NCI-H1092 (cell line): ENCODE measurements around the gene VAPB.

Source experiments
- DNase-seq: peaks from one replicate; lab custom pipeline; 2025; lab: John Stamatoyannopoulos, UW

VAPB gene

DNA sequence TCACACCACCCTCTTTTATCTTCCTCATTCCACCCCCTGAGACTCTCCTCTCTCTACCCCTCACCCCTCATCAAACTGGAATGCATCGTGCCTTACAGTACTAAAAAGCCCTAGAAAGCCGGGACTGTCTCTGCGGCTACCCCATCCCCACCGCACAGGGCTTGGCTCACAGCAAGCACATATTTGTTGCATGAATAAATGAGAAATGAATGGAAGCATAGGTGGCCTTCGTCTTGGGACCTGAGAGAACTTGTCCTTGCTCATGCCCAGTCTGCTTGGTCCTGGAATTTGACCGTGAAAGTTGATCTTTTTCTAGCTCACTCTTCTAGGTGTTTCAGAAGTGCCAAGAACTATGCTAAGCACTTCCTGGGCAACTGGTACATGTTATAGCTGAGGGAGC is 72.9 kb downstream of the VAPB start:
- DNase-seq: no peak

DNA sequence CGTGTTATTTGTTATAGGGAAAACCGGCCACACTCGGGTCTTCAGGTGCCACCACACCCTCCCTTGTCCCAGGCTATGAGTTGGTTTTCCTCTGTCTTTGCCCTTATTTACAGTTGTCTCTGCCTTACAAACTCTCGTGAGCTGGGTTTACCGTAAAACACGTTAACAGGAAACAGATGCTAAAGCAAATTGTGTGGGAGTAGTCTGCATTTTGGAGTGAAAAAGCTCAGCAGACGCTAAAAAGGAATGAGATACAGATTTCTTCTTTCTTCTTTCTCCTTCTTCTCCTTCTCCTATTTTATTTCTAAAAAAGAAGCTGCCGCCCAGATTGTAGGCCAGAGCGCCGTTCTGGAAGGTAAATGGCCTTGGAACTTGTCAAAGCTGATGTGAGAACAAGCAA is 74.2 kb downstream of the VAPB start:
- DNase-seq: no peak

DNA sequence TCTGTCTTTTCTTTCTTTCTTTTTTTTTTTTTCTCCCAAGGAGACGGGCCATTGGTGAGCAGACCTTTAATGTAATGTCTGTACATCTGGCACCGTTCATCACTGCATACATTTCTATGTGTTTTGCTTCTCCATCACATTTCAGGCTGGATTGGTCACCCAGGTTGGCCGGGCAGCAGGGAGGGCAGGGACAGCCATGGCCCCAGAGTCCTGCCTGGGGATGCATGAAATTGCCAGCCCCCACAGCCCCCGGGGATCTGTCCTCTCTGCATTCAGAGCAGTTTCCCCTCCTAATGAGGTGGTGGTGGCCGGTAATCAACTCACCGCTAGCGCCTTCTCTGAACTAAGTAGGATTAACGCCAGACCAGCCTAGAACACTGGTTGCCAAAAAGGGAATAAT is 75.8 kb downstream of the VAPB start:
- no peak for DNase-seq

DNA sequence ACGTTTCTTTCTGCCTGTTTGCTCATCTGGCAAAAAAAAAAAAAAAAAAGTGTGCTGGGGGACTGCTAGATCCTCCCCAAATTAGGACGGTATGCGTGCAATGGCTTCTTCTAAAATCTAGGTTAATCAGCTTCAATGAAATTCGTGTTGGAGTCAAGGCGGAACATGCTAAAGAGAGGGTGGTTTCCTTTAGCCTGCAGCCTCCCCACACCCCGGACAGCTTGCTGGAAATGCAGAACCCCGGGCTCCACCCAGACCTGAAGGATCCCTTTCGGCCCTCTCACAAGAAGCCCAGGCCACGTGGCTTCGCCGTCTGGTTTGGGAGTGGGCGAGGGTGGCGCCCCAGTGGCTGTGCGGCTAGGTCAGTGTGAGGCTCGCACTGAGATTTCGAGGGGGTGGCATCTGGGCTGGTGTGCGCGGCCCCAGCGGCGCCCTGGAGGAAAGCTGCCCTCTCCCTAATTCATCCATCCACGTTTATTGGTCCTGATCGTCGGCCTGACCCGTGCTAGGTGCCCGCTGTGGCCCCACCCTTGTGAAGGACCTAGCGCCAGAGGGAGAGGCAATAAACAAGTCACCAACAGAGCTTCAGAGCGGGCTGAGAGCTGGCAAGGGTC is 77.2 kb downstream of the VAPB start:
- no peak for DNase-seq

DNA sequence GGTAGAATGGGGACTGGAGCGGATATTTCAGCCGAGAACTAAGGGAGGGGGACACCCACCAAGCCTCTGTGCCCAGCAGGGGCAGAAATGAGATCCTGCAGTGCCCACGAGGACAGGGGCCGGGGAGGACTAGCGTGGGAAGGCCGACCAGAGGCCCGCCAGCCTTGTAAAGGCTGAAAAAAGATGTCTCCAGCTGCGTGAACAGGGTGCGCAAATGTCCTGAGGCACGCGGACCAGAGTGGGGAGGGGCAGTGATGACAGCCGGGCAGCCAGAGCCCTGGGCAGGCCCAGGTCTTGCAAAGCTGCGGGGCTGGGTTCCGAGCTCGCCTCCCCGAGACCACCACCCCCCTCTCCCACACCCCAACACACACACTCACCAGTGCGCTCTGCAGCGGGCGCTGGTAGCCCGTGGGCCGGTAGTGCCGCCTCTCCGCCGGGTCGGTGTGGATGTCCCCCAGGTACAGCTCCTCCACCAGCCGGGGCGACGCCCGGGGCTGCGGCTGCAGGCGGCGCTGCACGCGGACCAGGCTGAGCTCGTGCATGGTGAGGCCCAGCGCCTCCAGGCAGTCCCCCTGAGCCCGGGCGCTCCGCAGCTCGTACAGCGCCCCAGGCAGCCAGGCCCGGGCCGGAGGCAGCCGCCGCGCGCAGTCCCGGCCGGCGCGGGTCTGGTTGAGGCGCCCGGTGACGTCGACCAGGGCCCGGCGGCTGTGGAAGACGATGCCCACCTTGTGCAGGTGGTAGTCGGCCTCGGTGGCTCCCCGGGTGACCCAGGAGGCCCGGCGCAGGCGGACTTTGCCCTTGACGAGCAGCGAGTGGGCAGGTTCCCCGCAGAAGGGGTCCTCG is 77.9 kb downstream of the VAPB start:
- DNase-seq: no peak

DNA sequence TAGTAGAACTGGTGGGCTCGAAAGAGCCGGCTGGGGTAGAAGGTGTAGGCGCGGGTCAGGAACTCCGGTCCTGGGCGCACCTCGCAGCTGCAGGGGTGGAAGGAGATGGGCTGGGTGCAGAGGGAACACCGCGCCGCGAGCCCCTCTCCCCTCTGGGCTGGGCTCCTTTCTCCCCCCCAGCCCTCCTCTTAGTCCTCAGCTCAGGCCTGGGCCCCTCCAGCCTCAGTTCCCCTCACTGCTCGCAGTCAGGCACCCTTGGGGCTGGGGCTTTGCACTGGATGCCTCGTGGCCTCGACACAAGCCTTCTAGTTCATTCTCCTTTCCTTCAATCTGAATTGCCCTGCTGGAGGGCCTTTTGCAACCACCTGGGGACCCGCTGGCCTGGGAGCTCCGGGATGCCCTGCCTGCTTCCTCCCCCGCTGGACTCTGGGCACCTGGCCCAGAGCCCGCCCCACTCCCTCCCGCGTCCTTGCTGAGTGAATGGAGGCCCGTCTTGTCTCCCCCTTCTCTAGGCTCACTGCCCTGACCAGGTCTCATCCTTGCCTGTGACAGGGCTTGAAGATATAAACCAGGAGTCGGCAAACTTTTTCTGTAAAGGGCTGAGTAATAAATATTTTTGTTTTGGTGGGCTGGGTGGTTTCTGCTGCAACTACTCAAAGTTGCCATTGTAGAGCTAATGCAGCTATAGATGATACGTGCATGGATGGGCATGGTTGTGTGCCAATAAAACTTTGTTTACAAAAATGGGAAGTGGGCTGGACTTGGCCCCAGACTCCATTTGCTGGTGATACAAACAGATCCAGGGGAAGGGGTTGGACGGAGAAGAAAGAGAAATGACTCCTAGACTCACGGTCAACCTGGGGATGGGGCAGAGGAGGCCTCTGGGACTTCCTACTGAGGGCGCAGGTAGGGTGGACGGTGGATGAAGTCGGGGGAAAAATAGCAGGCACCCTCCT is 78.8 kb downstream of the VAPB start:
- no peak for DNase-seq

DNA sequence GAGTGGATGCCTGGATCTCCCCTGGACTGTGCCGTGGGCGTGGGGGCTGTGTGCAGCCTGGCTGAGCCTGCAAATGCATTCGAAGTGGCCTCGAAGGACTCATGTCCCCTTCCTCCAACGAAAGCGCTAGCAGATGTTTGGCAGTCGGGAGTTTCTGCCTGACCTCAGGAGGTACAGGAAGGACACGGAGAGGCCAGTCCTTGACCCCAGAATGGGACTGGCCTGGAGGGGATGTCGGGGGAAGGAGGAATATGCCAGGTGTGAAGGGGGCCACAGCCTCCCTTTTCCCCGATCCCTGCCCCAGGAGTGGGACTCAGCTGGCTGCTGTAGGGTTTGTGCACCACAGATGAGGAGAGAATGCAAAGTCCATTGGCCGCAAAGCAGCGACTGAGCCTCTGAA is 80.6 kb downstream of the VAPB start:
- DNase-seq: no peak

DNA sequence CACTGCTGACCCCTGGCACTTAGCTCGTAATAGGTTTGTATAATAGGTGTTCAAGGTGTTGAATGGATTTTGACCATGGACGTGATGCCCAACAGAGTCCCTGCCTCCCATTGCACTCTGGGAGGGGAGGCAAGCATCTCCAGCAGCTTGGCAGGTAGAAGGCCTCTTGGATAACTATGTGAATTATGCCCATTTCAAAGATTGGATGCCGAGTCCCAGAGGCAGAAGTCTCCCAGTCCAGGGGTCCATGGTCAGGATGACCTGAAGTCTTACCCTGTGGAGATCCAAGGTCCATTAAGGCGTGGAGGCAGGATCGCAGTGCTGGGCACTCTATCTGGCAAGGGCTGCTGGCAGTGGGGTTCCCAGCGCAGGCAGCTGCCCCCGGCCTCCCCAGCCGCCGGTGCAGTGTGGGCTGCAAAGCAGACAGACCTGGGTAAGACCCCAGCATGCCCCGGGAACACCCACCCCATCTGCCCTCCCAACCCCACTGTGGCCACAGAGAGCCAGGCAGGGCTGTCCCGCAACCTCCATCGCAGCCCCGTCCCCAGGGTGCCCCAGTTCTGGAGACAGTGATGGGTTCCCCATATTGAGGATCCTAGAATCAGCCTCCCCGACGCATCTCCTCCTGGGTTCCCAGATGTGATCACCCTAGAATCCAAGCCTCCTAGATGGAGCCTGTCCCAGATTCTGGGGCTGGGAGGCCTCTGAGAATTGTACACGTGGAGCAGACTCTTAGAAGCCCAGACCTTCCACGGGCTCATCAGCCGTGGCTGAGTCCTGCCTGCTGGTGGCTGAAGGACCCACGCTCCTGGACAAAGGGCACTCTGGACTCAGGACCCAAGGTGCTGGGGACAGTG is 81.5 kb downstream of the VAPB start:
- DNase-seq: no peak

DNA sequence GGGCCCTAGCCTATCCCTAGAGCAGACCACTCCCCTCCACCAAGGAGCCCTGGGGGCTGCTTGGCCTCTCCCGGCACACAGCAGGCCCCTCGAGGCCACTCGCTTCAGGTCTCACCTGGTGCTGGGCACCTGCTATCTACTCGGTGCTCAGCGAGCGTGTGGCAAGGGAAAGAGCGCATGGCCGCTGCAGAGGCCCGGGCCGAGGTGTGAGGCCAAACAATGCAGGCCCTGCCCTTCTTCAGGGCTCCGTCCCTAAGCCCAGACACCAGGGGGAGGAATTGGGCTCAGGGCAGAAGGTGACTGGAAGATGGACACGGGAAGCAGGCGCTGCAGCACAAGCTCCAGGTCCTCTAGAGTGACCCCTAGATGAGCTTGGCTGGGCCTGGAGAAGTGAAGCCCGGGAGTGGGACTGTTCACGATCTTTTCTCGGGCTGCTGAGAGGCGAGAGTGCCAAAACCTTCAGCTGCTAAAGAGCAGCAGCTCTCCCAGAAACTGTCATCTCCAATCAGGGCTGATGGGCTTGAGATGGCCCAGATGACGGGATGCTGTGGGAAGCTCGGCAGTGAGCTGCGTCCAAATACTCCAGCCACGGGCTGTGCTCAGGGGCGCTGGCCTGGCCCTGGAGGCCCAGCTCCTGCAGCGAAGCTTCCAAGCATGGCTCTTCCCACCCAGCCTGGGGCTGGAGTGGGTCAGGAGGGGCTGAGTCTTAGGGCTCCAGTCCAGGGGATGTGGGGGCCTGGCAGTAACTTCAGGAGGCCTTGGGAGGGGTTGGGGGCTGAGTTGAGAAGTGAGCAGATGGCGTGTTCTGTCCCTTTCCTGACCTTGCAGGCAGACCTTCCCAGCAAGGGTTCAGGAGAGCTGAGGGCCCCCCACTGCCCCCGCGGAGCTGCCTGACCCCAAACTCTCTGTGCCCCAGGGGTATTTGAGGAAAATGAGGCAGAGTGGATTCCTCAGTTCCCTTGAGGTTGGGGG is 82.5 kb downstream of the VAPB start:
- no peak for DNase-seq

DNA sequence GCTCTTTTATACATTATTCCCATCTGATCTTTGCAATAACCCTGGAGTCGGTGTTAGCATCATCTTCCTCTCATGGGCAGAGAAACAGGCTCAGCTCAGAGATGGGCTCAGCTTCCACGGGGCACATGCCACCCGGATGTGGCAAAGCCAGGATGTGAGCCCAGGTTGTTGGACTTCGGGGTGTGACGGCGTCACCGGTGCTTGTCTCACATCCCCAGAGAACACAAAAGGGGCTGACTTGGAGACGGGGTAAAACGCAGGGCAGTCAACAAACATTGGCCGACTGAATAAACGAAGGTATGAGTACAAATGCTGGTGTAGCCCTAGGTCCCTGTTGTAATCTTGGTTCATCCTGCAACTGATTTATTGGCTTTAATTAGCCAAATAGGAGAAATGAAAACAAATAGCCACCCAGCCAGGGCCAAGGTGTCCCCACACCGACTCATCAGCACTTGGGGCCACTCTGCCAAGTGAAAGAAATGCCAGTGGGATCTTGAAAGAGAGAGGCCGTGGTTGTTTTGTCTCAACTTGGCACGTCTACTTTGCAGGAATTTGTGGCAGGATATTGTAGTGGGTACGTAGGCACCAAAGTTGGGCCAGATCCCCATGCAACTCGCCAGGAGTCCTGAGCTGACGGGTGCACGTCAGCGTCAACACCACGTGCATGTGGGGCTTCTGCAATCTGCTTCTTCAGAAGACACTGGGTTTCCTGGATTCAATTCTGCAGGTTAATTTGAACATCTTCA is 83.4 kb downstream of the VAPB start:
- no peak for DNase-seq

DNA sequence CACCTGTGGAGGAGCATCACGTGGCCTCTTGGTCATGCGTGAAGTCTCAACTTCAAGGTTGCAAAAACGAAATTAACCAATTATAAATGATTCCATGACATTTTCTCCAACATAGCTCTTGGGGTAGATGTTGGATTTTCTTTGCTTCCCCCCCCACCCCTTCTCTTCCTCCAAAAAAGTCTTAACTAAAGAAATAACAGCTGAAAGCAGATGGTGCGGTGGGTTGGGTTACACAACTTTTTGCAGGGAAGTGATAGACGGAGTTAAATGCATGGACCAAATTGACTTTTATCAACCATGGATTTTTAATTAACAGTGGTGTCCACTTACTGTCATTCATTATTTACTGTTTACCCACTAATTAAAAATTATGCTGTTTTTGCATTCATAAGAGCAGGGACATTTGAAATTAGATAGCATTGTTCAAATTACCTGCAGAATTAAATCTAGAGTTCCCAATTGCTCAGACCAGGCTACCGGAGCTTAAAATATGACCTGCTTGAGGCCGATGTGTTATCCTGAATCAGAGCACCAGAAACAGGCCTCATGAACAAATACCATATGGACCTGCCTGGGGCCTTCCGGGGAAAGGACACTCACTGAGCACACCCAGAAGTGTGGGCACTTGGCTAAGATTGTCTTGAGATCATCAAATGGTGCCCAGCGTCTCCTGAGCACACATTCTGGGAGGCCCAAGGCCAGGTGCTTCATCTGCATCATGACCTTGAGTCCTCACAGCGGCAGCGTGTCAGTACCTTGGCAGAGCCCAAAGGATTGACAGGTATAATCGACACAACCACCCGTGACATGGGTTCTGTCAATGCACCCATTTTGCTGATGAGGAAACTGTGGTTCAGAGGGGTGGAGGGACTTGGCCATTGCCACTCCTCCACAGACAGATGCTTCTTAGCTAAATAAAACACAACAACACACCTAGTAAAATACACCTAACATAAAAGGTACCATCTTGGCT is 84.7 kb downstream of the VAPB start:
- DNase-seq: no peak

DNA sequence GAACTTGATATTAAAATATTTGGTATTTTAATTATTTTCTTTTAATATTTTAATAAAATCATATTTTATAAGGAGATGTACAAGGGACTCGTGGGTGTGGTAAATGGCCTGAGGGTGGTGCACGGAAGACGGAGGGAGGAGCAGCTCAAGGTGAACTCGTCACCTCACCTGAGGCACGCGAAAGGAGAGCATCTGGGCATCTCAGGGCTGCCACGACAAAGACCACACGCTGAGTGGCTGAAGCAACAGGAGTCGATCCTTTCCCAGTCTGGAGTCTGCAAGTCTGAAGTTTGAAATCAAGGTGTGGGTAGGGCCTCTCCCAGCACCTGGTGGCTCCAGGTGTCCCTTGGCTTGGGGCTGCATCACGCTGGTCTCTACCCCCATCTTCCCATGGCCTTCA is 86.4 kb downstream of the VAPB start:
- DNase-seq: no peak

DNA sequence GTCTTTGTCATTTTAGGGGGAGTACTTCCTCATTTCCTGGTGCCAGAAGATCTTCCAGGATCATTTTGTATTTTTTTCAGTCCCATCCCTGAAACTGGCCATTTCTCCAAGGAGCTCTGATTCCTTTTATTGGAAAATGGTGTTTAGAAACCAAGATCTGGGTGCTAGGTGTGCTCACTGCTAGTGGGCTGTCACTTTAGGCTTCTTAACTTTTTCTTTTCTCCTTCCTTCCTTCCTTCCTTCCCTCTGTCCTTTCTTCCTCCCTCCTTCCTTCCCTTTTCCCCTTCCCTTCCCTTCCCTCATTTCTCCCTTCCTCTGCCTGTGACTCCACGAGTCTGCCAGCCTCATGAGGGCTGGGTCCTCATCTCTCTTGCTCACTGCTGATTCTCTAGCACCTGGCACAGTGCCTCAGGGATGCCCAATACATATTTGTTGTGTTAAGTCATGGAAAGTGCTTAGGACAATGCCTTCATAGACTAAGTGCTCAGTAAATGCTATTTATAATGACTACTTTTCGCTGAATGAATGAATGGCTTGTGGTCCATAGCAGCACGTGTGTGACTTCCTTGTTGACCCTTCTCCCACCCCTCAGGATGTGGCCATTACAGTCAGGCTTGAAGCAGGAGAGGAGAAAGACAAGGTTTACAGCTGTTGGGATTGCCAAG is 89.2 kb downstream of the VAPB start:
- DNase-seq: no peak

DNA sequence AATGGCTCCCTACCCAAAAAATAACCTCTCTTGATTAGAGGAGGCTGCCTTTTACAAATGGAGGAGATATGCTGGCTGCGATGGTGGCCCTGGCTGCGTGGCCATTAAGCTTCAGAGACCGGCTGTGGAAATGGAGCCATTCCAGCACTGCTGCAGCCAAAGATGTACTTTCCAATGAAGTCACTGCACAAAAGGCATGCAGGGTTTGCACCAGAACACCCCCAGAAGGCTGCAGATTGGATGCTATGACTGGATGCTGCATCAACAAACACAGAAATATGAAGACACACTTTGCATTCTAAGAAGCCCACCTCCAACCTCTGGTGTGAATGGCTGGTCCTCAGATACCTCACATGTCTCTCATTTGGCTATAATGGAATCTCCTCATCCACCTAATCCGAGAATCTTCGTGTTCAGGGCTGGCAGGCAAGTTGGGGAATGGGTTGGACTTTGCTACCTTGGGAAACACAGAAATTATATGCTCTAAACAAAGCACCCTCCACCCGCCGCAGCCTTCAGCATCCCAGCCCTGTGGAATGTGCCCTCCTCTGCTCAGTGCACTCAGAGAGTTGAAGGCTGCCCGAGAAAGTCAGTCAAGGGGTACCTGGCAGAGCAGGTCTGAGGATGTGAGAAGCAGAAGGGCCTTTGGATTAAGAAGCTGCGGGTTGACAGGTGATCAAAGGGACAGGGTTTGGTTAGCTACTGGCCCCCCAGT is 90.9 kb downstream of the VAPB start:
- no peak for DNase-seq

DNA sequence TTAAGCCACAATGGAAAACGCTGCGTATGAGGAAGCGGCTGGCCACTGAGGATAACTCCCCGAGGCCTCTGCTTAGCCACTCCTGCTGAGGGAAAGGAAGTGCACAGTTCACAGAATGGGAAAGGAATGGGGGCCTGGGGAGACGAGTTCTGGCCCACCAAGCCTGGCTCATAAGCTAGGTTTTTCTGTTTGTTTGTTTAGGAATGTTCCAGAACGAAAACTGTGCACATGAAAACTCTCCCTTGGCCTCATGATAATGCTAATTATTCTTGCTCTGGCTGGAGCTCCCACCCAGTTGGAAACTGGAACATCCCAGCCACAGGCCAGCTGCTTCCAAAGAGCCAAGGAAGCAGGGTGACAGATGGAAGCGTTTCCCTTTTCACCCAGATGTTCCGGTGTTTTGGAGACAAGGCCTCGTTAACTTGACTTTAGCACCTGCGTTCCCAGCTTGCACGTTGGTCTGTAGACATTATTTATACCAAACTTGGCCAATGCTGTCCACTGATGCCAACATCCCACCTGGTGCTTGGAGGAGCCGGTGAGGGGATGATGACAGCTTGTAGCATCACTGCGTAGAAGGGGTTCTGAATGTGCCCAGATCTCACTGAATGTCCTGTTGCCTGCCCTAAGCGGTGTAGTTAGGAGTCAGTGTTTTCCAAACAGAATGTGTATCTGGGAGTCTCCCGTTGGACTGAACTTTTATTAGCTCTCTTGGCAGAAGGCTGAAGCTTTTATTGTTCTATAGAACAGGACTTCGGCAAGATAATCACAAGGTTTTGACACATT is 91.7 kb downstream of the VAPB start:
- DNase-seq: no peak

DNA sequence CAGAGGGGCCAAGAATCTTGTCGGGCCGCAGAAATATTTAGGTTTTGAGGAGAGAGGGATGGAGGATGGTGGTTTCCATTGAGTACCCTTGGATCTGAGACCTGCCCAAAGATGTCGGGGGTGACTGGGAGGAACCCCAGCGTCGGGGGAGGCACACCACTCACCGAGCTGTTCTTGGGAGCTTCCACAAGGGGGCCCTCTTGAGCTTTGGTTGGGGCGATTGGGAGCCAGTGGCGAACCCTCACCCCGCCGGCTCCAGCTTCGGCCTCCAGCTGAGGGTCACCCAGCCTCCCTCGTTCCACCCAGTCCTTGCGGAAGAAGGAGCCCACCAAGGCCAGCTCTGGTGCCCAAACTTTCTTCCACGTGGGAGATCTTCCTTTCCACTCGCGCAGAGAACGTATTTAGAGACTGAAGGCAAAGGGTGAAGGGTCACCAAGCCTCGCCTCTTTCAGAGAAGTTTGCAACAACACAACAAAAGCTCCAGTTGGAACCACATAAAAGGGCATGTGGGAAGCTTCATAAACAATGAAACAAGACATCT is 92.5 kb downstream of the VAPB start:
- DNase-seq: peak; percentile 7
